ENCODE results near the gene ANKRD29. TPM values are rescaled to one million over a fixed set of nuclear protein-coding genes. Genes with fewer than 3 reads are reported as not detected.

Gene ANKRD29
- total and polyA plus RNA-seq, 2 experiments from 2014 or later: 0.44 to 0.77 TPM

DNA sequence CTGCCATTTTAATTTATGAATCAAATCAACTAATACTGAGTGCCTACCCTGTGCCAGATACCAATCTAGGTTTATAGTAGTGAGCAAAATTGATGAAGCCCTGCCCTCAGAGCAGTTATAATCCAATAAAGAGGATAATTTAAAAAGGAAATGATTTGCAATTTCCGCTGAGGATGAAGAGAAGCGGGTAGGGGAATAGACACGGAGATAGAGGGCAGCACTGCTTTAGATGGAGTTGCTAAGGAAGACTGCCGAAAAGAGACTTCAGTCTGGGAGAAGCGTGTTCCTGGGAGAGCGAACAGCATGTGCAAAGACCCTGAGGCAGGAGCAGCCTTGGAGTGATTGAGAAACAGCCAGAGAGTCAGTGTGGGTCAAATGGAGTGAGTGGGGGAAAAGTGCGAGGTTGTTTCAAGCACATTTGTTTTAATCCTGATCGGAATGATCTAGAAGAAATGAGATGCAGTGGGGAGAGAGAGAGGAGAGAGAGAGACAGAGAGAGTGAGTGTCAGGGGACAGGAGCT, 38.9 kb upstream of the ANKRD29 start:
- no peak overlapping the region for H3K4me3 ChIP-seq
- H3K4me1 ChIP-seq (ENCODE audit: low read depth): no peaks in the 10 kb centered on the region
- no peaks in the 10 kb centered on the region for H3K27me3 ChIP-seq
- H3K9me3 ChIP-seq (ENCODE audit: low read depth): no peaks in the 10 kb centered on the region
- TF ChIP-seq, protein P1, sequence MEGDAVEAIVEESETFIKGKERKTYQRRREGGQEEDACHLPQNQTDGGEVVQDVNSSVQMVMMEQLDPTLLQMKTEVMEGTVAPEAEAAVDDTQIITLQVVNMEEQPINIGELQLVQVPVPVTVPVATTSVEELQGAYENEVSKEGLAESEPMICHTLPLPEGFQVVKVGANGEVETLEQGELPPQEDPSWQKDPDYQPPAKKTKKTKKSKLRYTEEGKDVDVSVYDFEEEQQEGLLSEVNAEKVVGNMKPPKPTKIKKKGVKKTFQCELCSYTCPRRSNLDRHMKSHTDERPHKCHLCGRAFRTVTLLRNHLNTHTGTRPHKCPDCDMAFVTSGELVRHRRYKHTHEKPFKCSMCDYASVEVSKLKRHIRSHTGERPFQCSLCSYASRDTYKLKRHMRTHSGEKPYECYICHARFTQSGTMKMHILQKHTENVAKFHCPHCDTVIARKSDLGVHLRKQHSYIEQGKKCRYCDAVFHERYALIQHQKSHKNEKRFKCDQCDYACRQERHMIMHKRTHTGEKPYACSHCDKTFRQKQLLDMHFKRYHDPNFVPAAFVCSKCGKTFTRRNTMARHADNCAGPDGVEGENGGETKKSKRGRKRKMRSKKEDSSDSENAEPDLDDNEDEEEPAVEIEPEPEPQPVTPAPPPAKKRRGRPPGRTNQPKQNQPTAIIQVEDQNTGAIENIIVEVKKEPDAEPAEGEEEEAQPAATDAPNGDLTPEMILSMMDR (IDR thresholded peaks at IDR 0.05; ENCODE audit: low read depth, low read length): no peak
- DNase-seq (ENCODE audit: low read depth in 1 of 2, low spot score in 1 of 2): no peak
- H3K27ac ChIP-seq: no peak overlapping the region
- no peaks in the 10 kb centered on the region for H3K36me3 ChIP-seq

- Histone ChIP-seq H3K4me3 (no peak overlapping the region), H3K36me3 (no peaks in the 10 kb centered on the region), H3K9me3 (ENCODE audit: low read depth) (no peaks in the 10 kb centered on the region), H3K4me1 (ENCODE audit: low read depth) (no peaks in the 10 kb centered on the region), H3K27ac (no peak overlapping the region), H3K27me3 (no peaks in the 10 kb centered on the region)
- no peak for DNase-seq (ENCODE audit: low read depth in 1 of 2, low spot score in 1 of 2)
- TF ChIP-seq, protein P1 (IDR thresholded peaks at IDR 0.05; ENCODE audit: low read depth, low read length): no peak
Observed at GRCh38 chr18:23701017-23701416, 38.3 kb upstream of the ANKRD29 start.

- Histone ChIP-seq H3K4me3 (no peak overlapping the region), H3K27me3 (peaks cover 20% of the 10 kb centered on the region), H3K27ac (no peak overlapping the region), H3K36me3 (no peaks in the 10 kb centered on the region), H3K9me3 (ENCODE audit: low read depth) (no peaks in the 10 kb centered on the region), H3K4me1 (ENCODE audit: low read depth) (no peaks in the 10 kb centered on the region)
- TF ChIP-seq, protein P1 (IDR thresholded peaks at IDR 0.05; ENCODE audit: low read depth, low read length): no peak
- DNase-seq (ENCODE audit: low read depth in 1 of 2, low spot score in 1 of 2): no peak
Observed at GRCh38 chr18:23694637-23695430, 32.1 kb upstream of the ANKRD29 start.

GRCh38 chr18:23693846-23694245, 31.1 kb upstream of the ANKRD29 start:
- Histone ChIP-seq H3K27ac (no peak overlapping the region), H3K27me3 (peaks cover 30% of the 10 kb centered on the region), H3K36me3 (no peaks in the 10 kb centered on the region), H3K4me3 (no peak overlapping the region), H3K9me3 (ENCODE audit: low read depth) (no peaks in the 10 kb centered on the region), H3K4me1 (ENCODE audit: low read depth) (no peaks in the 10 kb centered on the region)
- TF ChIP-seq, protein P1 (IDR thresholded peaks at IDR 0.05; ENCODE audit: low read depth, low read length): no peak
- DNase-seq (ENCODE audit: low read depth in 1 of 2, low spot score in 1 of 2): peak in 1 of 2 donors; percentile 43

DNA sequence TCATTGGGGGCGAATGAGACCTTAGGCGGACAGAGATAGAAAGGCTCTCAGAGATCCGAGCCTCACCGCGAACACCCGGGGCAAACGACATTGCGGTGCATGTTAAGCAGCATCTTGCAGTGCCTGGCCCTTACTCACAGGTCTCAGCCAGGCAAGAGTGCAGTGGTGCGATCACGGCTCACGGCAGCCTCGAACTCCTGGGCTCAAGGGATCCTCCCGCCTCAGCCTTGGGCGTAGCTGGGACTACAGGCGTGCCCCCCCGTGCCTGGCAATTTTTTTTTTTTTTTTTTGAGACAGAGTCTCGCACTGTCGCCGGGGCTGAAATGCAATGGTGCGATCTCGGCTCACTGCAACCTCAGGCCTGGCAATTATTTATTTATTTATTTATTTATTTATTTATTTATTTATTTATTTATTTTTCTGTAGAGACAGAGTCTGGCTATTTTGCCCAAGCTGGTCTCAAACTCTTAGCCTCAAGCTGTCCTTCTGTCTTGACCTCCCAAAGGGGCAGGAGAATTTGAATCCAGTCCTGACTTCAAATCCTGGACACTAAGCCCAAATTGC, 27.9 kb upstream of the ANKRD29 start:
- Histone ChIP-seq H3K4me3 (no peak overlapping the region), H3K9me3 (ENCODE audit: low read depth) (no peaks in the 10 kb centered on the region), H3K36me3 (no peaks in the 10 kb centered on the region), H3K27me3 (peaks cover 58% of the 10 kb centered on the region), H3K4me1 (ENCODE audit: low read depth) (no peaks in the 10 kb centered on the region), H3K27ac (no peak overlapping the region)
- DNase-seq (ENCODE audit: low read depth in 1 of 2, low spot score in 1 of 2): no peak
- TF ChIP-seq, protein P1 (IDR thresholded peaks at IDR 0.05; ENCODE audit: low read depth, low read length): no peak

Data from cardiac muscle cell (in vitro differentiated cells and primary cell).